Esophagus (tissue), 2 donors: Measurements from ENCODE around the gene FPR3. TPM values are rescaled to one million over a fixed set of nuclear protein-coding genes. Genes with fewer than 3 reads are reported as not detected.

Experiments
- H3K27ac ChIP-seq, 2 donors: one replicate each; pipeline ENCODE4 v1.5.1; 2013; ENCODE audit warnings: low read depth in 2 of 2, mild to moderate bottlenecking in 2 of 2, inconsistent platforms in 1 of 2, low read length in 1 of 2, moderate library complexity in 1 of 2
- H3K27me3 ChIP-seq, 2 donors: one replicate each; pipeline ENCODE4 v1.6.1; 2013; ENCODE audit warnings: low read length in 2 of 2, control low read depth in 1 of 2, mild to moderate bottlenecking in 1 of 2; ENCODE audit not compliant: insufficient read depth in 2 of 2, control insufficient read depth in 1 of 2
- H3K36me3 ChIP-seq, 2 donors: one replicate each; pipeline ENCODE4 v1.6.1; 2013; ENCODE audit warnings: low read length in 1 of 2; ENCODE audit not compliant: control insufficient read depth in 2 of 2, insufficient read depth in 2 of 2
- H3K4me1 ChIP-seq, 2 donors: one replicate each; pipeline ENCODE4 v1.6.1; 2013; ENCODE audit warnings: low read length in 1 of 2; ENCODE audit not compliant: control insufficient read depth in 2 of 2, insufficient read depth in 2 of 2
- H3K4me3 ChIP-seq, 2 donors: one replicate each; pipeline ENCODE4 v1.5.1; 2013; ENCODE audit warnings: low read length in 2 of 2, mild to moderate bottlenecking in 2 of 2, low read depth in 1 of 2, moderate library complexity in 1 of 2
- H3K9me3 ChIP-seq, 2 donors: one replicate each; pipeline ENCODE4 v1.6.1; 2013; ENCODE audit warnings: mild to moderate bottlenecking in 2 of 2, low read depth in 1 of 2, low read length in 1 of 2, moderate library complexity in 1 of 2; ENCODE audit not compliant: control insufficient read depth in 2 of 2, insufficient read depth in 1 of 2
- WGBS, 2 donors: extraction: QIAGEN DNeasy Blood & Tissue Kit; methylation state at CpG; one replicate each; pipeline ENCODE4 v1.1.7; 2013; 5-methylcytosine and 5-hydroxymethylcytosine counted together
- polyA plus RNA-seq, 2 donors: library from polyadenylated mRNA; stranded (reverse); fragments of 200-250 nt; gene quantifications; one replicate each; pipeline ENCODE4 v1.2.3, GENCODE V29; 2013
- donor health status: healthy with polysubstance abuse.
- donor health status: Bipolar disorder and iron deficiency.

Gene FPR3
- polyA plus RNA-seq, 2 donors: 0.26 to 1.1 TPM

GRCh38 chr19:51815043-51815442, 20.1 kb downstream of the FPR3 start:
- H3K27ac ChIP-seq: no peak overlapping the region
- WGBS, 2 donors: 90 to 92% methylated on average over 9 of the region's 9 CpGs
- H3K36me3 ChIP-seq: no peaks in the 10 kb centered on the region

GRCh38 chr19:51816711-51817110, 21.8 kb downstream of the FPR3 start:
- Histone ChIP-seq H3K4me1 (no peaks in the 10 kb centered on the region), H3K9me3 (peaks cover 4 to 5% of the 10 kb centered on the region in 2 donors), H3K36me3 (no peaks in the 10 kb centered on the region), H3K27me3 (no peaks in the 10 kb centered on the region), H3K4me3 (no peak overlapping the region), H3K27ac (no peak overlapping the region)
- 92% methylated on average over 1 of the region's 1 CpG for WGBS, 2 donors

More at GRCh38 chr19:51815043-51815442, 20.1 kb downstream of the FPR3 start:
- Histone ChIP-seq H3K9me3 (peaks cover 4 to 10% of the 10 kb centered on the region in 2 donors), H3K27me3 (no peaks in the 10 kb centered on the region), H3K4me1 (no peaks in the 10 kb centered on the region), H3K4me3 (no peak overlapping the region)

GRCh38 chr19:51820011-51820410, 25.1 kb downstream of the FPR3 start:
- Histone ChIP-seq H3K27ac (no peak overlapping the region), H3K9me3 (peaks cover 0 to 7% of the 10 kb centered on the region in 2 donors), H3K36me3 (no peaks in the 10 kb centered on the region), H3K4me1 (no peaks in the 10 kb centered on the region), H3K27me3 (no peaks in the 10 kb centered on the region), H3K4me3 (no peak overlapping the region)
- 64 to 65% methylated on average over 3 of the region's 3 CpGs for WGBS, 2 donors

- WGBS, 2 donors: 65 to 66% methylated on average over 7 of the region's 7 CpGs
- H3K4me1 ChIP-seq: no peaks in the 10 kb centered on the region
- H3K27me3 ChIP-seq: no peaks in the 10 kb centered on the region
- no peak overlapping the region for H3K4me3 ChIP-seq
- no peak overlapping the region for H3K27ac ChIP-seq
- H3K9me3 ChIP-seq: peaks cover 0 to 5% of the 10 kb centered on the region in 2 donors
- no peaks in the 10 kb centered on the region for H3K36me3 ChIP-seq
These were observed 26.0 kb downstream of the FPR3 start for GRCh38 chr19:51820831-51821446.

GRCh38 chr19:51821456-51821855, 26.5 kb downstream of the FPR3 start:
- peaks cover 0 to 5% of the 10 kb centered on the region in 2 donors for H3K9me3 ChIP-seq
- no peak overlapping the region for H3K27ac ChIP-seq
- 56 to 65% methylated on average over 3 of the region's 3 CpGs for WGBS, 2 donors
- no peak overlapping the region for H3K4me3 ChIP-seq
- no peaks in the 10 kb centered on the region for H3K4me1 ChIP-seq
- no peaks in the 10 kb centered on the region for H3K27me3 ChIP-seq
- no peaks in the 10 kb centered on the region for H3K36me3 ChIP-seq

GRCh38 chr19:51821921-51822320, 27.0 kb downstream of the FPR3 start:
- Histone ChIP-seq H3K9me3 (peaks cover 0 to 8% of the 10 kb centered on the region in 2 donors), H3K4me3 (no peak overlapping the region), H3K4me1 (no peaks in the 10 kb centered on the region), H3K27me3 (no peaks in the 10 kb centered on the region), H3K36me3 (no peaks in the 10 kb centered on the region), H3K27ac (no peak overlapping the region)

- H3K27ac ChIP-seq: no peak overlapping the region
These were observed 27.4 kb downstream of the FPR3 start for GRCh38 chr19:51822325-51822724.

GRCh38 chr19:51822946-51823345, 28.0 kb downstream of the FPR3 start:
- WGBS, 2 donors: 94 to 95% methylated on average over 3 of the region's 3 CpGs
- no peaks in the 10 kb centered on the region for H3K4me1 ChIP-seq
- H3K27me3 ChIP-seq: no peaks in the 10 kb centered on the region
- no peak overlapping the region for H3K4me3 ChIP-seq
- no peak overlapping the region for H3K27ac ChIP-seq
- H3K9me3 ChIP-seq: peaks cover 0 to 8% of the 10 kb centered on the region in 2 donors
- H3K36me3 ChIP-seq: no peaks in the 10 kb centered on the region

More at GRCh38 chr19:51822325-51822724, 27.4 kb downstream of the FPR3 start:
- peaks cover 0 to 8% of the 10 kb centered on the region in 2 donors for H3K9me3 ChIP-seq
- WGBS, 2 donors: 87 to 88% methylated on average over 2 of the region's 2 CpGs
- H3K36me3 ChIP-seq: no peaks in the 10 kb centered on the region
- no peaks in the 10 kb centered on the region for H3K27me3 ChIP-seq
- no peaks in the 10 kb centered on the region for H3K4me1 ChIP-seq
- no peak overlapping the region for H3K4me3 ChIP-seq

- 87 to 90% methylated on average over 13 of the region's 13 CpGs for WGBS, 2 donors
- no peaks in the 10 kb centered on the region for H3K36me3 ChIP-seq
- peaks cover under 1 to 8% of the 10 kb centered on the region in 2 donors for H3K9me3 ChIP-seq
- no peak overlapping the region for H3K27ac ChIP-seq
- no peak overlapping the region for H3K4me3 ChIP-seq
- no peaks in the 10 kb centered on the region for H3K27me3 ChIP-seq
- no peaks in the 10 kb centered on the region for H3K4me1 ChIP-seq
These were observed 29.5 kb downstream of the FPR3 start for GRCh38 chr19:51824281-51825005.

GRCh38 chr19:51830274-51830673, 35.3 kb downstream of the FPR3 start:
- peaks cover 3% of the 10 kb centered on the region in 2 donors for H3K9me3 ChIP-seq
- H3K27ac ChIP-seq: no peak overlapping the region
- no peaks in the 10 kb centered on the region for H3K36me3 ChIP-seq
- no peaks in the 10 kb centered on the region for H3K4me1 ChIP-seq
- no peaks in the 10 kb centered on the region for H3K27me3 ChIP-seq
- 90% methylated on average over 2 of the region's 2 CpGs for WGBS, 2 donors
- H3K4me3 ChIP-seq: no peak overlapping the region
